Thymus (tissue), 11 donors: ENCODE measurements around the gene IWS1. TPM values are rescaled to one million over a fixed set of nuclear protein-coding genes. Genes with fewer than 3 reads are reported as not detected.

ENCODE experiments used
- DNase-seq, 9 donors: peaks; one replicate each; pipeline ENCODE4 v3.0.0-alpha.2; 2013; ENCODE audit warnings: low spot score in 9 of 9, low read depth in 6 of 9, missing footprints in 1 of 9
- H3K27ac ChIP-seq, 2 donors: one replicate each; pipeline ENCODE4 v1.5.1; 2013; ENCODE audit warnings: control low read depth in 1 of 2, low read depth in 1 of 2, low read length in 1 of 2, mild to moderate bottlenecking in 1 of 2, moderate library complexity in 1 of 2
- H3K27me3 ChIP-seq, 2 donors: one replicate each; pipeline ENCODE4 v1.5.1; 2013; ENCODE audit warnings: low read length in 1 of 2; ENCODE audit not compliant: control insufficient read depth in 2 of 2, insufficient read depth in 1 of 2
- H3K36me3 ChIP-seq, 2 donors: one replicate each; pipeline ENCODE4 v1.5.1; 2013; ENCODE audit warnings: low read length in 1 of 2, mild to moderate bottlenecking in 1 of 2, moderate library complexity in 1 of 2; ENCODE audit not compliant: control insufficient read depth in 2 of 2, insufficient read depth in 2 of 2
- H3K4me1 ChIP-seq, 2 donors: one replicate each; pipeline ENCODE4 v1.5.1; 2013; ENCODE audit warnings: low read length in 2 of 2; ENCODE audit not compliant: control insufficient read depth in 2 of 2, insufficient read depth in 2 of 2
- H3K4me3 ChIP-seq, 2 donors: one replicate each; pipeline ENCODE4 v1.5.1; 2013; ENCODE audit warnings: low read length in 2 of 2, control low read depth in 1 of 2, mild to moderate bottlenecking in 1 of 2
- H3K9me3 ChIP-seq, 2 donors: one replicate each; pipeline ENCODE4 v1.5.1; 2013; ENCODE audit warnings: low read length in 1 of 2, mild to moderate bottlenecking in 1 of 2; ENCODE audit not compliant: control insufficient read depth in 2 of 2, insufficient read depth in 1 of 2
- WGBS: extraction: QIAGEN DNeasy Blood & Tissue Kit; methylation state at CpG from one replicate; pipeline ENCODE4 v1.1.7; 2013; 5-methylcytosine and 5-hydroxymethylcytosine counted together
- polyA plus RNA-seq: library from polyadenylated mRNA; stranded (reverse); fragments of 200-250 nt; gene quantifications from one replicate; pipeline ENCODE4 v1.2.3, GENCODE V29; 2013
- total RNA-seq: library from RNA; stranded (reverse); fragments of 120-200 nt; gene quantifications from one replicate; pipeline ENCODE4 v1.2.4, GENCODE V29; 2013
- donor health status: healthy.

The IWS1 gene
- total and polyA plus RNA-seq, 2 donors = 33.5 to 47.6 TPM

DNA sequence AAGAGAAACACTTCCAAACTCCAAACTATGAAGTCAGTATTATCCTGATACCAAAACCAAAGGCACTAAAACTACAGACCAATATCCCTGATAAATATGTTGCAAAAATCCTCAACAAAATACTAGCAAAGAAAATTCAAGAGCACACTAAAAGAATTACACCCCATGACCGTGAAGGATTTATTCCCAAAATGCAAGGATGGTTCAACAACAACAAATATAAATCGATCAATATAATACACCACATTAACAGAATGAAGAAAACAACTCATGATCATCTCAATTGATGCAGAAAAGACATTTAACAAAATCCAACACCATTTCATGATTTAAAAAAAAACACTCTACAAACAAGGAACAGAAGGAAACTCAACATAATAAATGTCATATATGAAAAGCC is 50.5 kb downstream of the IWS1 start:
- Histone ChIP-seq H3K9me3 (peaks cover 0 to 3% of the 10 kb centered on the region in 2 donors), H3K36me3 (peaks cover 8 to 10% of the 10 kb centered on the region in 2 donors), H3K27me3 (no peaks in the 10 kb centered on the region), H3K27ac (no peak overlapping the region), H3K4me1 (no peaks in the 10 kb centered on the region), H3K4me3 (no peak overlapping the region)
- no peak for DNase-seq
- WGBS = 97% methylated on average over 2 of the region's 2 CpGs

DNA sequence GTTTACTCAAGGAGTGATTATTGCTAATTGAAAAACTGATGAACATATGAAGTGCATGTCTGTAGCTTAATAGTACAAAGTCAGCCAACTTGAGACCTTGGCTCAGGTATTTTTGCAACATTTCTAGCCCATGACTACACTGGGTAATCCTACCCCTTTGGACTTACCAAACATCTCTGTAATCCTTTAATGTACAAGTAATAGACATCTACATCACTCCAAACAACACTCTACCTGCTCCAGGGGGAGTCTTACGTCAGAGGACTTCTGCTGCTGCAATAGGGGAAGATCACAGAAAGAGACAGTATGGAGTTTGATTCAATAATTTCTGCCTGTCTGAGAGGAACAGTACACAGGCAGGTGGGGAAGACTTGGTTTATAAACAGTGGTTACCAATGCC is 54.0 kb downstream of the IWS1 start:
- H3K27me3 ChIP-seq = no peaks in the 10 kb centered on the region
- H3K4me1 ChIP-seq = no peaks in the 10 kb centered on the region
- peaks cover 0 to 3% of the 10 kb centered on the region in 2 donors for H3K9me3 ChIP-seq
- WGBS = 98% methylated on average over 1 of the region's 1 CpG
- DNase-seq = no peak
- no peak overlapping the region for H3K4me3 ChIP-seq
- H3K36me3 ChIP-seq = peaks cover 0 to 2% of the 10 kb centered on the region in 2 donors
- no peak overlapping the region for H3K27ac ChIP-seq

DNA sequence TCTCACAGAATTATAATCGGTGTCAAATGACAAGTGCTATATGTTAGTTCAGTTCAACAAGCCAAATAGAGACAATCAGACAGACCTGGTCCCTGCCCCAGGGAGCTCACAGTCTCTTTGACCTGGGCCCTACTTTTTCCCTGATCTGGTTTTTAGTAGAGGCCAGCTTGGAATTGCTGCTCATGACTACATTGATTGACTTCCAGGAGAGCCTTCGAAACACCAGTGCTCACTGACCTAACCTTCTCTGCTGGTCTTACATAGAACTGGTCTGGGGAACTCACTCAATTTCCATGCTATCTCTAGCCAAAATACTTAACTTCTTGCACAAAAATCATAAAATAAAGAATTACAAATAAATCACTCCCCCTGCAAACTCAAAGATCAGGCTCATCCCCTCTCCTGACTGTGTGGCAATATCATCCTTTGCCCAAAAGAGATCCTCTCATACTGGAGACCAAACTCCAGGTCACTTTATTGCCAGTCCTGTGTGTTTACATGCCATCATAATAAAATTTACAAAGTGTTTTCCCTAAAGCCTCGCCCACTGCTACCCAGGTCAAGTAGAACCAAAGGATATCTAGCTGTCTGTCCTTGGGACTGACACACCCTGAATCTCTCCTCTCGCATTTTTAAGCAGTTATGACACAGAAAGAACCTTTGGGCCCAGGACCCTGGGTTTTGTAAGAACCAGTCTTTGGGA is 54.9 kb downstream of the IWS1 start:
- peaks cover 0 to under 1% of the 10 kb centered on the region in 2 donors for H3K9me3 ChIP-seq
- no peak overlapping the region for H3K4me3 ChIP-seq
- no peaks in the 10 kb centered on the region for H3K4me1 ChIP-seq
- no peak for DNase-seq
- H3K36me3 ChIP-seq = peaks cover under 1 to 2% of the 10 kb centered on the region in 2 donors
- H3K27ac ChIP-seq = no peak overlapping the region
- no peaks in the 10 kb centered on the region for H3K27me3 ChIP-seq
- 97% methylated on average over 4 of the region's 4 CpGs for WGBS

DNA sequence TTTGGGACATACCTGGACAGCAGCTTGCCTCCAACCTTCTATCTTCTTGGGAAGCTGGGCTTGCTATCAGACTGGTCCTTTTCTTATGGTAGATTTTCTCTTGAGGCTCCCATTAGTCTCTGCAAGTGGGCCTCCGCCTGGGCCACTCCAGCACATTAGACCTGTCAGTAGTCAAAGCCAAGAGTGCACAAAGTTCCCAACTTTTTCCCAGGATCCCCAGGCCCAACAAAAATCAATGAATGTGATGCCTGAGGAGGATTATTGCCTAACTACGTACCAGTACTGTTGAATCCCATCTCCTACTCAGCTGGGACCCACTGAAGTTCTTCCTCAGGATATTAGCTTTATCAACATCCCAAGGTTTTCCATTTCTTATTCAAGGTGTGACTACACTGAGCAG is 56.3 kb downstream of the IWS1 start:
- Histone ChIP-seq H3K4me3 (no peak overlapping the region), H3K9me3 (no peaks in the 10 kb centered on the region), H3K27ac (no peak overlapping the region), H3K36me3 (peaks cover 2 to 4% of the 10 kb centered on the region in 2 donors), H3K27me3 (no peaks in the 10 kb centered on the region), H3K4me1 (no peaks in the 10 kb centered on the region)
- 99% methylated on average over 2 of the region's 2 CpGs for WGBS
- DNase-seq = no peak

DNA sequence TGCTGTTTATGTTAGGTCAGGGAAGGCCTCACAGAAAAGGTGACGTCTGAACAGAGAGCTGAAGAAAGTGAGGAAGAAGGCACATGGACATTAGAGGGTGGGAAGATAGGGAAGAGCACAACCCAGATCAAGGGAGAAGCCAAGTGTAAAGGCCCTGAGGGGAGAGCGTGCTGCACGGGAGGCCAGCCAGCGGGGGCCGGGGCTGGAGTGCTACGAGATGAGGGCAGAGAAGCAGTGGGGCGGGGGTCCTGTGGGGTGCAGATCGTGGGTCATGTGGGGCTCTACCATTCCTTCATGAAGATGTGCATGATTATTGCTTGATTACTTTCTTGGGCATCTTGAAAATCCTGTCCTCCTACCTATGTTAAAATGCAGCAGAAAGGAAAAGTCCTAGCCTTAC is 57.2 kb downstream of the IWS1 start:
- Histone ChIP-seq H3K9me3 (no peaks in the 10 kb centered on the region), H3K27me3 (no peaks in the 10 kb centered on the region), H3K4me1 (no peaks in the 10 kb centered on the region), H3K27ac (no peak overlapping the region), H3K36me3 (peaks cover 2 to 4% of the 10 kb centered on the region in 2 donors), H3K4me3 (no peak overlapping the region)
- WGBS = 86% methylated on average over 8 of the region's 8 CpGs
- DNase-seq = no peak

DNA sequence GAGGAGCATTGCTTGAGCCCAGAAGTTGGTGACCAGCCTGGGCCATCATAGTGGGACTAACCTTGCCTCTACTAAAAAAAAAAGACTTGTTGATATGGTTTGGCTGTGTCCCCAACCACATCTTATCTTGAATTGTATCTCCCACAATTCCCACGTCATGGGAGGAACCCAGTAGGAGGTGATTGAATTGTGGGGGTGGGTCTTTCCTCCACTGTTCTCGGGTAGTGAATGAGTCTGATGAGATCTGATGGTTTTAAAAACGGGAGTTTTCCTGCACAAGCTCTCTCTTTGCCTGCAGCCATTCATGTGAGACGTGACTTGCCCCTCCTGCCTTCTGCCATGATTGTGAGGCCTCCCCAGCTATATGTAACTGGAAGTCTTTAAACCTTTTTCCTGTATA is 61.0 kb downstream of the IWS1 start:
- Histone ChIP-seq H3K9me3 (no peaks in the 10 kb centered on the region), H3K4me3 (no peak overlapping the region), H3K36me3 (peaks cover 2 to 4% of the 10 kb centered on the region in 2 donors), H3K27me3 (no peaks in the 10 kb centered on the region), H3K27ac (no peak overlapping the region), H3K4me1 (no peaks in the 10 kb centered on the region)
- no peak for DNase-seq
- 71% methylated on average over 4 of the region's 4 CpGs for WGBS

DNA sequence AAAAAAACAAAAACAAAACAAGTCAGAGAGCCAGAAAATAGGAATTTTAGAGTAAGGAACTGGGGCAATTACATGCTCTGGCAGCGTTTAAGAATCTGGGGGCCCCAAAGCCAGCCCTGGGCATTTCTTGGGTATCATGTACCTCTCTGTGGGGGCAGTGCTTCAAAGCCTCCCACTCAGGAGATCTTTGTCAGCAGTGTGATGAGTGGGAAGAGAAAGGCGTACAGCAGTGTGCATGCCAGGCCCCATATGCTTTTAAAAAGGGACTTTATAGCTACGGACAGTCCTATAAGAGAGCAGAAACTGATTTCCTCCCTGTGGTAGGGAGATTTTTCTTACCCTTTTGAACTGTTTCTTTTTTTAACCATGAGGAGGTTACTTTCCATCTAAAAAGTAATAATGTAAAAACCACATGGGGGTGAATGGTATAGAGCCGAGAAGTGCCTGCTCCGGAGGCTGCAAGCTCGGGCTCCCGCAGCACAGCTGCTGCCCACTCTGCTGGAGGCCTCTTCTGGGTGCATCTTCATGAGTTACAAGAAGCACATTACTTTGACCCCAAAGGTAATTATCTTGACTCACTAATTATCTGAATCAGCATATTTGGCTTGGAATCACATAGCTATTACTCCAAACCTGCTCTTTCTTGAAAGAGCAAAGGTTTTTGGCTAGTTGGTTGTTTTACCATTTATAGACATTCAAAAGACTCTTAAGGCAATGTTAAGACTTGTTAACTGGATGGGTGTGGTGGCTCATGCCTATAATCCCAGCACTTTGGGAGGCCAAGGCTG is 61.6 kb downstream of the IWS1 start:
- H3K27ac ChIP-seq = no peak overlapping the region
- H3K36me3 ChIP-seq = peaks cover 0 to 4% of the 10 kb centered on the region in 2 donors
- H3K27me3 ChIP-seq = no peaks in the 10 kb centered on the region
- H3K4me3 ChIP-seq = no peak overlapping the region
- no peak for DNase-seq
- WGBS = 95% methylated on average over 7 of the region's 7 CpGs
- H3K9me3 ChIP-seq = no peaks in the 10 kb centered on the region
- no peaks in the 10 kb centered on the region for H3K4me1 ChIP-seq

DNA sequence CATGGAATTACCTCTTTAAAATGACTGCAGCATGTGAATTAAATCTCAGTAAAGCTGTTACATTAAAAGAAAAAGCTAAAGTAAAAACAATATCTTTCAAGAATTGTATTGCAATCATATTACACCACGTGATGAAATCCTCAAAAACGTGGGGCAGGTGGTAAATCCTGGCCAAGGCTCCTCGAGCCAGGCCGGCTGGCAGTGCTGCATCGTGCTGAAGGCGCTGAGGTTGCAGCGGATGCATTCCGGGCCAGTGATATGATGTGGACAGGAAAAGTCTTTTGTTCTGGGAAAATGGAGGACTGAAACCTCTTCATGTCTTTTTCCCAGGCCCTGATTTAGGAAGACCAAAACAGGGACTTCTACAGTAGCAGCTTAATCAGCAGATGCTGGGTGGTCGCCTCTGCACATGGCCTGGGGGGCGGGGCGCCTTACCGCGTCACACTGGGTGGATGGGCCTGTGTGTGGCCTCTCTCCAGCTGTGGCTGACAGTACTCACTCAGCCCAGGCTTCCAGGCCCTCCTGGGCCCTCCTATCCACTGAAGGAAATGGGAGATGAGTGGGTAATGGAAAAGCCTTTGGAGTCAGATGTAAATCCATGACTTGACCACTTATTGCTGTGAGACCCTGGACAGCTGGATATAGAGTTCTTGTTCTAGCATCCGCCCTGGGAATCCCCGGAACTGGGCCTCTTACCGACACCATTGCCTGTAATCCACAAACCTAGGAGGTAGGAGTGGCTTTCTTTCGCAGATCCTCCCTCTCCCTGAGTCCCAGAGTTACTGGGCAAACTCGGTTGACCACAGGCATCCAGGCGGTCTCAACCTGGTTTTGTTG is 62.9 kb downstream of the IWS1 start:
- Histone ChIP-seq H3K9me3 (no peaks in the 10 kb centered on the region), H3K4me3 (no peak overlapping the region), H3K36me3 (peaks cover 0 to 4% of the 10 kb centered on the region in 2 donors), H3K27me3 (no peaks in the 10 kb centered on the region), H3K27ac (no peak overlapping the region), H3K4me1 (no peaks in the 10 kb centered on the region)
- DNase-seq = no peak
- 95% methylated on average over 19 of the region's 19 CpGs for WGBS

DNA sequence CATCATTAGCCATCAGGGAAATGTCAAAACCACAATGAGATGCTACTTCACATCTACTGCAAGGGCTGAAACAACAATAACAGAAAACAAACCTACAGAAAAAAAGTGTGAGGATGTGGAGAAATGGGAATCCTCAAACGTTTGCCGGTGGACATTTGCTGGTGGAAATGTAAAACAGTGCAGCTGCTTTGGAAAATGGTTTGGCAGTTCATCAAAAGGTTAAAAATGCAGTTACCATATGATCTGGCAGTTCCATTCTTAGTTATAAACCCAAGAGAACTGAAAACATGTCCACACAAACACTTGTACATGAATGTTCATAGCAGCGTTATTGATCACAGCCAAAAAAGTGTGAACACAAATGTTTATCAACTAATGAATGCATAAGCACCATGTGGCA is 63.8 kb downstream of the IWS1 start:
- H3K27me3 ChIP-seq = no peaks in the 10 kb centered on the region
- DNase-seq = no peak
- peaks cover 0 to 4% of the 10 kb centered on the region in 2 donors for H3K36me3 ChIP-seq
- H3K4me3 ChIP-seq = no peak overlapping the region
- H3K9me3 ChIP-seq = no peaks in the 10 kb centered on the region
- WGBS = 90% methylated on average over 3 of the region's 3 CpGs
- H3K27ac ChIP-seq = no peak overlapping the region
- H3K4me1 ChIP-seq = no peaks in the 10 kb centered on the region
